Suprapubic skin (tissue), 4 donors: ENCODE results near the gene KCNK17.

Source experiments
- EP300 ChIP-seq: sonication (generic); formaldehyde crosslinking; IDR thresholded peaks from one replicate; pipeline ENCODE4 v1.6.1; 2017; ENCODE audit warnings: antibody characterized with exemption
- POLR2AphosphoS5 ChIP-seq, 3 donors: sonication (generic); formaldehyde crosslinking; IDR thresholded peaks; one replicate each; pipeline ENCODE4 v1.6.1; 2017; ENCODE audit warnings: antibody characterized with exemption in 3 of 3
- TF ChIP-seq, protein P1 (sequence below), 2 donors: fragments of 200-600 bp in 1 of 2; fragments of 450-650 bp in 1 of 2; sonication (generic) in 1 of 2; IDR thresholded peaks; one replicate each; pipeline ENCODE4 v1.5.1; 2016 to 2019; ENCODE audit warnings: antibody characterized with exemption in 2 of 2, mild to moderate bottlenecking in 1 of 2, moderate library complexity in 1 of 2

DNA sequence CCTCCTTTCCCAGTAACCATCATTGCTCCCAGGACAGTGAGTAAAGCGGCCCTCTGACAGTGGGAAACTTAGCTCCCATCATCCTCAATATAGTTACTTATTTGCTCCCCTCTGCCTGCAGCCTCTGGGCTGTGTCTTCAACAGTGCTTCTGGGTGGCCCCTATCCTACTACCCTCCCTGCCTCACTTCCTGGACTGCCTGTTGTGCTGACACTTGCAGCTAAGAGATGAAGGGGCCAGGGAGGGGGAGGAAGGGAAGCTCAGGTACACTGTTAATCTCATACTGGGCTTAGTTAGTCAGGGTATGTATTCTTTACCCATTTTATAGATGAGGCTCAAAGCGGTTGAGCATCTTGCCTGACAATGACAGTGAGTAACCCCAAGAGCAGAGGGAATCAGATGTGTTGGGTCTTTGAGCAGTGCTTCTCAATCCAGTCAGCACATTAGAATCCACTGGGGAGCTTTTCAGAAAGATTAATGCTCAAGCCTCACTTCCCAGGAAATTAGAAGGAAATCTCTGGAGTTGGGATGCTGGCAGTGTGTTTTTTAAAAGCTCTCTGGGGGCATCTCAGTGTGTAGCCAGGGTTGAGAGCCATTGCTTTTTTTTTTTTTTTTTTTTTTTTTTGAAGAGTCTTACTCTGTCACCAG is 57.8 kb downstream of the KCNK17 start:
- TF ChIP-seq, protein P1, sequence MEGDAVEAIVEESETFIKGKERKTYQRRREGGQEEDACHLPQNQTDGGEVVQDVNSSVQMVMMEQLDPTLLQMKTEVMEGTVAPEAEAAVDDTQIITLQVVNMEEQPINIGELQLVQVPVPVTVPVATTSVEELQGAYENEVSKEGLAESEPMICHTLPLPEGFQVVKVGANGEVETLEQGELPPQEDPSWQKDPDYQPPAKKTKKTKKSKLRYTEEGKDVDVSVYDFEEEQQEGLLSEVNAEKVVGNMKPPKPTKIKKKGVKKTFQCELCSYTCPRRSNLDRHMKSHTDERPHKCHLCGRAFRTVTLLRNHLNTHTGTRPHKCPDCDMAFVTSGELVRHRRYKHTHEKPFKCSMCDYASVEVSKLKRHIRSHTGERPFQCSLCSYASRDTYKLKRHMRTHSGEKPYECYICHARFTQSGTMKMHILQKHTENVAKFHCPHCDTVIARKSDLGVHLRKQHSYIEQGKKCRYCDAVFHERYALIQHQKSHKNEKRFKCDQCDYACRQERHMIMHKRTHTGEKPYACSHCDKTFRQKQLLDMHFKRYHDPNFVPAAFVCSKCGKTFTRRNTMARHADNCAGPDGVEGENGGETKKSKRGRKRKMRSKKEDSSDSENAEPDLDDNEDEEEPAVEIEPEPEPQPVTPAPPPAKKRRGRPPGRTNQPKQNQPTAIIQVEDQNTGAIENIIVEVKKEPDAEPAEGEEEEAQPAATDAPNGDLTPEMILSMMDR (IDR thresholded peaks at IDR 0.05), result no peak
- TF ChIP-seq POLR2AphosphoS5 (IDR thresholded peaks at IDR 0.05) (no peak), EP300 (no peak)
